Immature natural killer cell (primary cell): Measurements from ENCODE around the gene RAP1GAP. TPM values are rescaled to one million over a fixed set of nuclear protein-coding genes. Genes with fewer than 3 reads are reported as not detected.

ENCODE experiments used
- DNase-seq, 3 donors: peaks; one replicate each; pipeline ENCODE4 v3.0.0; 2022; ENCODE audit warnings: mixed read lengths in 1 of 3
- H3K27ac Mint-ChIP-seq, 6 donors: one replicate each; pipeline ENCODE4 v1.8.0; 2020; ENCODE audit warnings: mixed read lengths in 6 of 6, mild to moderate bottlenecking in 5 of 6, inconsistent platforms in 4 of 6, moderate library complexity in 3 of 6
- H3K27me3 Mint-ChIP-seq, 3 donors: one replicate each; pipeline ENCODE4 v1.8.0; 2020 to 2021; ENCODE audit warnings: low read depth in 3 of 3, mild to moderate bottlenecking in 3 of 3, mixed read lengths in 3 of 3, moderate library complexity in 3 of 3, inconsistent platforms in 1 of 3
- H3K36me3 Mint-ChIP-seq, 3 donors: one replicate each; pipeline ENCODE4 v1.8.0; 2020; ENCODE audit warnings: mixed read lengths in 3 of 3, inconsistent platforms in 2 of 3, mild to moderate bottlenecking in 2 of 3
- H3K4me1 Mint-ChIP-seq, 2 donors: one replicate each; pipeline ENCODE4 v1.8.0; 2020; ENCODE audit warnings: inconsistent platforms in 2 of 2, mild to moderate bottlenecking in 2 of 2, mixed read lengths in 2 of 2, moderate library complexity in 1 of 2
- H3K4me3 Mint-ChIP-seq, 5 donors: one replicate each; pipeline ENCODE4 v1.8.0; 2020; ENCODE audit warnings: mild to moderate bottlenecking in 5 of 5, mixed read lengths in 5 of 5, inconsistent platforms in 3 of 5, moderate library complexity in 3 of 5
- H3K9me3 Mint-ChIP-seq, 6 donors: one replicate each; pipeline ENCODE4 v1.8.0; 2020; ENCODE audit warnings: mild to moderate bottlenecking in 6 of 6, mixed read lengths in 6 of 6, inconsistent platforms in 4 of 6, moderate library complexity in 3 of 6
- polyA plus RNA-seq, 3 donors: library from polyadenylated mRNA; unstranded; fragments of 300-500 nt; fragmentation: Illumina TruSeq; gene quantifications; one replicate each; pipeline ENCODE4 v1.2.3, GENCODE V29; 2021

RAP1GAP gene
- polyA plus RNA-seq, 3 donors from 2014 or later, result not detected

- no peak overlapping the region for H3K27ac Mint-ChIP-seq
- no peaks in the 10 kb centered on the region for H3K36me3 Mint-ChIP-seq
- no peak overlapping the region for H3K4me3 Mint-ChIP-seq
- DNase-seq, result no peak
- H3K9me3 Mint-ChIP-seq, result no peaks in the 10 kb centered on the region
- peaks cover 5% of the 10 kb centered on the region in 3 donors for H3K27me3 Mint-ChIP-seq
- peaks cover 5 to 7% of the 10 kb centered on the region in 2 donors for H3K4me1 Mint-ChIP-seq
These were observed 49.7 kb downstream of the RAP1GAP start for GRCh38 chr1:21619375-21619947.

GRCh38 chr1:21618561-21619374 is 50.4 kb downstream of the RAP1GAP start:
- no peak overlapping the region for H3K4me3 Mint-ChIP-seq
- no peaks in the 10 kb centered on the region for H3K36me3 Mint-ChIP-seq
- no peak for DNase-seq
- no peak overlapping the region for H3K27ac Mint-ChIP-seq
- peaks cover 2 to 5% (median 3%) of the 10 kb centered on the region in 3 donors for H3K27me3 Mint-ChIP-seq
- H3K4me1 Mint-ChIP-seq, result peaks cover 5 to 7% of the 10 kb centered on the region in 2 donors
- no peaks in the 10 kb centered on the region for H3K9me3 Mint-ChIP-seq

- no peaks in the 10 kb centered on the region for H3K9me3 Mint-ChIP-seq
- H3K27me3 Mint-ChIP-seq, result peaks cover 2 to 5% (median 3%) of the 10 kb centered on the region in 3 donors
- H3K36me3 Mint-ChIP-seq, result no peaks in the 10 kb centered on the region
- no peak overlapping the region for H3K27ac Mint-ChIP-seq
- DNase-seq, result no peak
- peaks cover 5 to 7% of the 10 kb centered on the region in 2 donors for H3K4me1 Mint-ChIP-seq
- no peak overlapping the region for H3K4me3 Mint-ChIP-seq
These were observed 51.1 kb downstream of the RAP1GAP start for GRCh38 chr1:21618059-21618458.

- H3K36me3 Mint-ChIP-seq, result no peaks in the 10 kb centered on the region
- H3K4me1 Mint-ChIP-seq, result peaks cover 5 to 6% of the 10 kb centered on the region in 2 donors
- no peaks in the 10 kb centered on the region for H3K9me3 Mint-ChIP-seq
- H3K27me3 Mint-ChIP-seq, result peaks cover 0 to 6% (median 3%) of the 10 kb centered on the region in 3 donors
- H3K4me3 Mint-ChIP-seq, result no peak overlapping the region
- no peak for DNase-seq
- no peak overlapping the region for H3K27ac Mint-ChIP-seq
These were observed 51.9 kb downstream of the RAP1GAP start for GRCh38 chr1:21617126-21617738.

- Mint-ChIP-seq H3K4me1 (peaks cover 0 to under 1% of the 10 kb centered on the region in 2 donors), H3K27ac (no peak overlapping the region), H3K4me3 (no peak overlapping the region), H3K36me3 (no peaks in the 10 kb centered on the region), H3K27me3 (peaks cover 0 to 3% (median 0%) of the 10 kb centered on the region in 3 donors), H3K9me3 (no peaks in the 10 kb centered on the region)
- DNase-seq, result no peak
These were observed 52.8 kb downstream of the RAP1GAP start for GRCh38 chr1:21616372-21616771.

GRCh38 chr1:21614419-21615115 is 54.6 kb downstream of the RAP1GAP start:
- peaks cover 0 to 1% (median 0%) of the 10 kb centered on the region in 3 donors for H3K27me3 Mint-ChIP-seq
- H3K4me1 Mint-ChIP-seq, result no peaks in the 10 kb centered on the region
- H3K27ac Mint-ChIP-seq, result no peak overlapping the region
- no peaks in the 10 kb centered on the region for H3K9me3 Mint-ChIP-seq
- H3K4me3 Mint-ChIP-seq, result no peak overlapping the region
- no peak for DNase-seq
- no peaks in the 10 kb centered on the region for H3K36me3 Mint-ChIP-seq

GRCh38 chr1:21613072-21613867 is 55.9 kb downstream of the RAP1GAP start:
- no peak overlapping the region for H3K27ac Mint-ChIP-seq
- no peak overlapping the region for H3K4me3 Mint-ChIP-seq
- peaks cover 0 to 3% of the 10 kb centered on the region in 2 donors for H3K4me1 Mint-ChIP-seq
- no peaks in the 10 kb centered on the region for H3K9me3 Mint-ChIP-seq
- no peak for DNase-seq
- peaks cover 0 to 1% (median 0%) of the 10 kb centered on the region in 3 donors for H3K27me3 Mint-ChIP-seq
- H3K36me3 Mint-ChIP-seq, result no peaks in the 10 kb centered on the region

GRCh38 chr1:21612057-21612456 is 57.1 kb downstream of the RAP1GAP start:
- Mint-ChIP-seq H3K4me3 (no peak overlapping the region), H3K27me3 (peaks cover 0 to 1% (median 0%) of the 10 kb centered on the region in 3 donors), H3K27ac (no peak overlapping the region), H3K36me3 (no peaks in the 10 kb centered on the region), H3K4me1 (peaks cover 10% of the 10 kb centered on the region in 2 donors), H3K9me3 (no peaks in the 10 kb centered on the region)
- no peak for DNase-seq

- no peaks in the 10 kb centered on the region for H3K36me3 Mint-ChIP-seq
- peaks cover 10 to 12% of the 10 kb centered on the region in 2 donors for H3K4me1 Mint-ChIP-seq
- peaks cover 0 to 1% (median 0%) of the 10 kb centered on the region in 3 donors for H3K27me3 Mint-ChIP-seq
- no peaks in the 10 kb centered on the region for H3K9me3 Mint-ChIP-seq
- no peak overlapping the region for H3K4me3 Mint-ChIP-seq
- no peak overlapping the region for H3K27ac Mint-ChIP-seq
- no peak for DNase-seq
These were observed 58.0 kb downstream of the RAP1GAP start for GRCh38 chr1:21610989-21611785.

GRCh38 chr1:21610027-21610426 is 59.1 kb downstream of the RAP1GAP start:
- Mint-ChIP-seq H3K36me3 (no peaks in the 10 kb centered on the region), H3K27me3 (peaks cover 0 to 5% (median 0%) of the 10 kb centered on the region in 3 donors), H3K27ac (no peak overlapping the region), H3K9me3 (no peaks in the 10 kb centered on the region), H3K4me1 (peaks cover 10 to 12% of the 10 kb centered on the region in 2 donors), H3K4me3 (no peak overlapping the region)
- no peak for DNase-seq

- Mint-ChIP-seq H3K4me1 (peaks cover 10 to 12% of the 10 kb centered on the region in 2 donors), H3K27me3 (peaks cover 0 to 9% (median 0%) of the 10 kb centered on the region in 3 donors), H3K9me3 (no peaks in the 10 kb centered on the region), H3K4me3 (no peak overlapping the region), H3K36me3 (no peaks in the 10 kb centered on the region), H3K27ac (no peak overlapping the region)
- no peak for DNase-seq
These were observed 60.4 kb downstream of the RAP1GAP start for GRCh38 chr1:21608798-21609197.
